Measurements from ENCODE around the gene SEMA6D. TPM values are rescaled to one million over a fixed set of nuclear protein-coding genes. Genes with fewer than 3 reads are reported as not detected.

Gene SEMA6D
- polyA plus RNA-seq, 1 of the 3 experiments (the other 2 are of a cell fraction): 0.30 TPM

GRCh38 chr15:47820057-47820746, 102.9 kb downstream of the SEMA6D start:
- 35% methylated on average over 9 of the region's 9 CpGs for WGBS (ENCODE audit: low lambda C conversion rate)

More at GRCh38 chr15:47820057-47820746, 102.9 kb downstream of the SEMA6D start:
- POLR2A ChIA-PET: interaction anchor here (1.3 kb wide), 1 partner anchor 101 kb away, joined by 3 read pairs; no protein-coding TSS in a partner anchor
- Histone ChIP-seq H2AFZ (ENCODE audit: low read depth) (no peak overlapping the region), H3F3A (replicated peaks; ENCODE audit: insufficient read depth) (no peaks in the 10 kb centered on the region), H3K79me2 (ENCODE audit: insufficient read depth) (no peaks in the 10 kb centered on the region), H3K4me1 (ENCODE audit: control insufficient read depth in 1 of 2, insufficient read depth in 2 of 2, low read depth in 1 of 2, low read length in 1 of 2) (peaks cover 0 to 37% of the 10 kb centered on the region in 2 experiments; a peak in 2 of 4 replicates), H4K20me1 (ENCODE audit: insufficient read depth) (no peaks in the 10 kb centered on the region), H3K27me3 (ENCODE audit: insufficient read depth) (no peaks in the 10 kb centered on the region), H3K36me3 (replicated peaks in 1 of 2; ENCODE audit: control insufficient read depth in 1 of 2, insufficient read depth in 2 of 2, low read length in 1 of 2) (no peaks in the 10 kb centered on the region), H3K4me2 (no peak overlapping the region), H3K27ac (ENCODE audit: low read depth in 2 of 2, low read length in 1 of 2) (no peak overlapping the region; a peak in 1 of 4 replicates), H3K9me3 (no peaks in the 10 kb centered on the region), H3K9me2 (no peaks in the 10 kb centered on the region), H3K4me3 (ENCODE audit: low read depth in 2 of 2, low read length in 1 of 2) (no peak overlapping the region), H3K9ac (no peak overlapping the region)
- no peak for TF ChIP-seq CHD2 (IDR thresholded peaks at IDR 0.05; ENCODE audit: low read length, partially characterized antibody)
- no peak for TF ChIP-seq FOSL2 (IDR thresholded peaks at IDR 0.05; ENCODE audit: borderline replicate concordance, low read depth)
- TF ChIP-seq FOXM1 (IDR thresholded peaks at IDR 0.05; ENCODE audit: low read depth): no peak
- no peak for TF ChIP-seq JUND (IDR thresholded peaks at IDR 0.05)
- TF ChIP-seq RAD21 (IDR thresholded peaks at IDR 0.05; ENCODE audit: low read length): no peak
- TF ChIP-seq, protein P1, sequence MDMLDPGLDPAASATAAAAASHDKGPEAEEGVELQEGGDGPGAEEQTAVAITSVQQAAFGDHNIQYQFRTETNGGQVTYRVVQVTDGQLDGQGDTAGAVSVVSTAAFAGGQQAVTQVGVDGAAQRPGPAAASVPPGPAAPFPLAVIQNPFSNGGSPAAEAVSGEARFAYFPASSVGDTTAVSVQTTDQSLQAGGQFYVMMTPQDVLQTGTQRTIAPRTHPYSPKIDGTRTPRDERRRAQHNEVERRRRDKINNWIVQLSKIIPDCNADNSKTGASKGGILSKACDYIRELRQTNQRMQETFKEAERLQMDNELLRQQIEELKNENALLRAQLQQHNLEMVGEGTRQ (IDR thresholded peaks at IDR 0.05; ENCODE audit: borderline replicate concordance, low read depth, low read length): no peak
- TF ChIP-seq, protein P2, sequence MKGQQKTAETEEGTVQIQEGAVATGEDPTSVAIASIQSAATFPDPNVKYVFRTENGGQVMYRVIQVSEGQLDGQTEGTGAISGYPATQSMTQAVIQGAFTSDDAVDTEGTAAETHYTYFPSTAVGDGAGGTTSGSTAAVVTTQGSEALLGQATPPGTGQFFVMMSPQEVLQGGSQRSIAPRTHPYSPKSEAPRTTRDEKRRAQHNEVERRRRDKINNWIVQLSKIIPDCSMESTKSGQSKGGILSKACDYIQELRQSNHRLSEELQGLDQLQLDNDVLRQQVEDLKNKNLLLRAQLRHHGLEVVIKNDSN (IDR thresholded peaks at IDR 0.05; ENCODE audit: borderline replicate concordance, low read depth): no peak
- no peak for TF ChIP-seq RFX5 (IDR thresholded peaks at IDR 0.05; ENCODE audit: low read length)
- TF ChIP-seq GATA2 (CRISPR knock-in tag; IDR thresholded peaks at IDR 0.05): no peak
- TF ChIP-seq PBX3 (IDR thresholded peaks at IDR 0.05): no peak
- TF ChIP-seq, protein P3, sequence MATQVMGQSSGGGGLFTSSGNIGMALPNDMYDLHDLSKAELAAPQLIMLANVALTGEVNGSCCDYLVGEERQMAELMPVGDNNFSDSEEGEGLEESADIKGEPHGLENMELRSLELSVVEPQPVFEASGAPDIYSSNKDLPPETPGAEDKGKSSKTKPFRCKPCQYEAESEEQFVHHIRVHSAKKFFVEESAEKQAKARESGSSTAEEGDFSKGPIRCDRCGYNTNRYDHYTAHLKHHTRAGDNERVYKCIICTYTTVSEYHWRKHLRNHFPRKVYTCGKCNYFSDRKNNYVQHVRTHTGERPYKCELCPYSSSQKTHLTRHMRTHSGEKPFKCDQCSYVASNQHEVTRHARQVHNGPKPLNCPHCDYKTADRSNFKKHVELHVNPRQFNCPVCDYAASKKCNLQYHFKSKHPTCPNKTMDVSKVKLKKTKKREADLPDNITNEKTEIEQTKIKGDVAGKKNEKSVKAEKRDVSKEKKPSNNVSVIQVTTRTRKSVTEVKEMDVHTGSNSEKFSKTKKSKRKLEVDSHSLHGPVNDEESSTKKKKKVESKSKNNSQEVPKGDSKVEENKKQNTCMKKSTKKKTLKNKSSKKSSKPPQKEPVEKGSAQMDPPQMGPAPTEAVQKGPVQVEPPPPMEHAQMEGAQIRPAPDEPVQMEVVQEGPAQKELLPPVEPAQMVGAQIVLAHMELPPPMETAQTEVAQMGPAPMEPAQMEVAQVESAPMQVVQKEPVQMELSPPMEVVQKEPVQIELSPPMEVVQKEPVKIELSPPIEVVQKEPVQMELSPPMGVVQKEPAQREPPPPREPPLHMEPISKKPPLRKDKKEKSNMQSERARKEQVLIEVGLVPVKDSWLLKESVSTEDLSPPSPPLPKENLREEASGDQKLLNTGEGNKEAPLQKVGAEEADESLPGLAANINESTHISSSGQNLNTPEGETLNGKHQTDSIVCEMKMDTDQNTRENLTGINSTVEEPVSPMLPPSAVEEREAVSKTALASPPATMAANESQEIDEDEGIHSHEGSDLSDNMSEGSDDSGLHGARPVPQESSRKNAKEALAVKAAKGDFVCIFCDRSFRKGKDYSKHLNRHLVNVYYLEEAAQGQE (IDR thresholded peaks at IDR 0.05; ENCODE audit: low read depth, low read length): no peak
- no peak for TF ChIP-seq NFIC (IDR thresholded peaks at IDR 0.05; ENCODE audit: borderline replicate concordance)
- no peak for TF ChIP-seq TAF1 (IDR thresholded peaks at IDR 0.05; ENCODE audit: borderline replicate concordance, low read depth, low read length)
- no peak for TF ChIP-seq EP300 (IDR thresholded peaks at IDR 0.05; ENCODE audit: borderline replicate concordance in 1 of 2, low read depth in 1 of 2, low read length in 1 of 2)
- TF ChIP-seq MAX (IDR thresholded peaks at IDR 0.05; ENCODE audit: low read depth): no peak
- TF ChIP-seq MEF2A (IDR thresholded peaks at IDR 0.05; ENCODE audit: borderline replicate concordance, low read depth): no peak
- TF ChIP-seq ELF1 (IDR thresholded peaks at IDR 0.05): no peak
- CTCF ChIA-PET: interaction anchor here (0.5 to 4.0 kb wide), 10 partner anchors 13 to 634 kb away, joined by 3 to 14 read pairs (median 3); partner anchors contain the start of gene SEMA6D
- no peak for DNase-seq

All from SK-N-SH (cell line).